CD14-positive monocyte (primary cell): ENCODE results near the gene LENG9. TPM values are rescaled to one million over a fixed set of nuclear protein-coding genes. Genes with fewer than 3 reads are reported as not detected.

Experiments used
- DNase-seq, 3 donors: peaks; one replicate each; pipeline ENCODE4 v3.0.0-alpha.2; 2011 to 2022
- H2AFZ ChIP-seq: 2 replicates; pipeline ENCODE4 v1.6.0; 2012; ENCODE audit warnings: mild to moderate bottlenecking, low read depth, low read length, inconsistent platforms; ENCODE audit not compliant: insufficient read depth, poor library complexity, severe bottlenecking
- H3K27ac ChIP-seq, 2 donors: 1 replicate in 1 of 2; 2 replicates in 1 of 2; pipeline ENCODE4 v1.5.1; 2012 to 2013; ENCODE audit warnings: low read length in 2 of 2, control low read depth in 1 of 2, inconsistent platforms in 1 of 2, low read depth in 1 of 2, mild to moderate bottlenecking in 1 of 2
- H3K27me3 ChIP-seq, 2 donors: one replicate each; pipeline versions ENCODE4 v1.6.0 to v1.6.1; 2011 to 2013; ENCODE audit warnings: low read length in 2 of 2; ENCODE audit not compliant: control insufficient read depth in 2 of 2, insufficient read depth in 2 of 2
- H3K36me3 ChIP-seq, 2 donors: replicated peaks in 1 of 2; 1 replicate in 1 of 2; 2 replicates in 1 of 2; pipeline versions ENCODE4 v1.5.1 to v1.6.1; 2012 to 2013; ENCODE audit warnings: low read length in 2 of 2, control low read depth in 1 of 2, inconsistent platforms in 1 of 2, mild to moderate bottlenecking in 1 of 2; ENCODE audit not compliant: insufficient read depth in 2 of 2, control insufficient read depth in 1 of 2
- H3K4me1 ChIP-seq, 2 donors: 1 replicate in 1 of 2; 2 replicates in 1 of 2; pipeline versions ENCODE4 v1.5.1 to v1.6.1; 2012 to 2013; ENCODE audit warnings: low read length in 2 of 2, control low read depth in 1 of 2, inconsistent platforms in 1 of 2, mild to moderate bottlenecking in 1 of 2, moderate library complexity in 1 of 2; ENCODE audit not compliant: insufficient read depth in 2 of 2, control insufficient read depth in 1 of 2
- H3K4me2 ChIP-seq: replicated peaks from 2 replicates; pipeline ENCODE3; 2012; ENCODE audit warnings: low read length, moderate library complexity, mild to moderate bottlenecking; ENCODE audit not compliant: poor library complexity, severe bottlenecking; ENCODE audit errors: extremely low read depth
- H3K4me3 ChIP-seq, 3 experiments: fragments of 200-600 bp in 1 of 3; sonication (generic) in 1 of 3; replicated peaks in 1 of 3; 1 replicate in 2 of 3; 2 replicates in 1 of 3; pipeline ENCODE4 v1.5.1; 2011 to 2013; ENCODE audit warnings: low read length in 3 of 3, mild to moderate bottlenecking in 3 of 3, control low read depth in 2 of 3, low read depth in 2 of 3, inconsistent platforms in 1 of 3, moderate library complexity in 1 of 3
- H3K79me2 ChIP-seq: 2 replicates; pipeline ENCODE4 v1.6.0; 2012; ENCODE audit warnings: mild to moderate bottlenecking, control low read depth, inconsistent platforms, low read length, moderate library complexity; ENCODE audit not compliant: insufficient read depth
- H3K9ac ChIP-seq: 2 replicates; pipeline ENCODE4 v1.6.0; 2017; ENCODE audit warnings: low read length, mild to moderate bottlenecking; ENCODE audit not compliant: insufficient read depth, poor library complexity, severe bottlenecking
- H3K9me3 ChIP-seq, 2 donors: replicated peaks in 1 of 2; 1 replicate in 1 of 2; 2 replicates in 1 of 2; pipeline versions ENCODE4 v1.5.1 to v1.6.1; 2012 to 2013; ENCODE audit warnings: low read length in 2 of 2, control low read depth in 1 of 2; ENCODE audit not compliant: control insufficient read depth in 1 of 2, insufficient read depth in 1 of 2
- H4K20me1 ChIP-seq: 2 replicates; pipeline ENCODE4 v1.6.0; 2012; ENCODE audit warnings: mild to moderate bottlenecking, low read length, control low read depth, moderate library complexity; ENCODE audit not compliant: insufficient read depth
- H3K27ac Mint-ChIP-seq, 7 donors: one replicate each; pipeline ENCODE4 v1.8.0; 2020; ENCODE audit warnings: mild to moderate bottlenecking in 7 of 7, mixed read lengths in 7 of 7, moderate library complexity in 6 of 7, inconsistent platforms in 2 of 7
- H3K27me3 Mint-ChIP-seq, 3 donors: one replicate each; pipeline ENCODE4 v1.8.0; 2021 to 2022; ENCODE audit warnings: low read depth in 3 of 3, mild to moderate bottlenecking in 3 of 3, mixed read lengths in 3 of 3, moderate library complexity in 3 of 3, inconsistent platforms in 1 of 3
- H3K36me3 Mint-ChIP-seq, 2 donors: one replicate each; pipeline ENCODE4 v1.8.0; 2020; ENCODE audit warnings: mixed read lengths in 2 of 2, inconsistent platforms in 1 of 2, mild to moderate bottlenecking in 1 of 2
- H3K4me1 Mint-ChIP-seq: one replicate; pipeline ENCODE4 v1.8.0; 2020; ENCODE audit warnings: mild to moderate bottlenecking, mixed read lengths
- H3K4me3 Mint-ChIP-seq, 2 donors: one replicate each; pipeline ENCODE4 v1.8.0; 2020; ENCODE audit warnings: mild to moderate bottlenecking in 2 of 2, mixed read lengths in 2 of 2, moderate library complexity in 1 of 2
- H3K9me3 Mint-ChIP-seq, 7 donors: one replicate each; pipeline ENCODE4 v1.8.0; 2020 to 2022; ENCODE audit warnings: mixed read lengths in 7 of 7, mild to moderate bottlenecking in 6 of 7, moderate library complexity in 6 of 7, inconsistent platforms in 2 of 7
- CTCF ChIP-seq: fragments of 200-600 bp; IDR thresholded peaks from one replicate; pipeline ENCODE4 v1.8.0; 2022; ENCODE audit warnings: antibody characterized with exemption, mild to moderate bottlenecking
- WGBS: methylation state at CpG from one replicate; pipeline ENCODE4 v1.1.5; 2013; ENCODE audit warnings: missing lambda C conversion rate; ENCODE audit not compliant: insufficient coverage; 5-methylcytosine and 5-hydroxymethylcytosine counted together
- intact Hi-C, 2 donors: fragments of 100-400 bp; cut with micrococcal nuclease; formaldehyde crosslinking; loops; one replicate each; pipeline versions ENCODE4 v1.15.0 to v1.15.1; 2023
- polyA plus RNA-seq, 3 donors: library from polyadenylated mRNA; depleted of rRNA in 1 of 3; unstranded in 2 of 3; stranded (reverse) in 1 of 3; fragments of 300-500 nt in 2 of 3; fragments of >200 nt in 1 of 3; fragmentation: Illumina TruSeq in 2 of 3; gene quantifications; 1 replicate in 2 of 3; 2 replicates in 1 of 3; pipeline ENCODE4 v1.2.3, GENCODE V29; 2012 to 2021

LENG9 gene
- polyA plus RNA-seq, 3 donors = 0.15 to 2.0 TPM; not detected in 1

GRCh38 chr19:54464044-54464629 lies 559 bp upstream of the LENG9 start:
- H2AFZ ChIP-seq = peak overlapping the region; percentile 83
- peaks cover 19 to 26% of the 10 kb centered on the region in 2 donors for H3K36me3 Mint-ChIP-seq
- H3K9ac ChIP-seq = peak overlapping the region; percentile 62

More at GRCh38 chr19:54464044-54464629, 559 bp upstream of the LENG9 start:
- Histone ChIP-seq H3K4me1 (peaks cover 33 to 42% of the 10 kb centered on the region in 2 donors), H3K79me2 (peaks cover 13% of the 10 kb centered on the region), H3K4me2 (peak overlapping the region; percentile 94), H3K27ac (peak overlapping the region; percentile 83 to 87), H3K9me3 (peaks cover 0 to 3% of the 10 kb centered on the region in 2 donors), H3K36me3 (peaks cover 30% of the 10 kb centered on the region in 2 donors), H3K4me3 (peak overlapping the region; percentile 47 to 89 (median 66)), H3K27me3 (peaks cover 0 to 30% of the 10 kb centered on the region in 2 donors), H4K20me1 (peaks cover 37% of the 10 kb centered on the region)
- DNase-seq = no peak
- Mint-ChIP-seq H3K27me3 (peaks cover 23 to 38% (median 36%) of the 10 kb centered on the region in 3 donors), H3K4me3 (peak overlapping the region; percentile 85 to 92), H3K9me3 (peaks cover 0 to 16% (median 9%) of the 10 kb centered on the region in 7 donors), H3K27ac (peak overlapping the region; percentile 94 to 98 (median 96)), H3K4me1 (peaks cover 32% of the 10 kb centered on the region)
- intact Hi-C loops = no loop called here
- WGBS = 0% methylated on average over 25 of the region's 26 CpGs
- no peak for TF ChIP-seq CTCF
